Middle frontal gyrus (tissue), 1 donor: ENCODE results near the gene TMEM178A.

ENCODE experiments used
- DNase-seq: peaks from one replicate; pipeline ENCODE4 v3.0.0-alpha.2; 2015; ENCODE audit warnings: low spot score; ENCODE audit errors: extremely low spot score

Gene TMEM178A

DNA sequence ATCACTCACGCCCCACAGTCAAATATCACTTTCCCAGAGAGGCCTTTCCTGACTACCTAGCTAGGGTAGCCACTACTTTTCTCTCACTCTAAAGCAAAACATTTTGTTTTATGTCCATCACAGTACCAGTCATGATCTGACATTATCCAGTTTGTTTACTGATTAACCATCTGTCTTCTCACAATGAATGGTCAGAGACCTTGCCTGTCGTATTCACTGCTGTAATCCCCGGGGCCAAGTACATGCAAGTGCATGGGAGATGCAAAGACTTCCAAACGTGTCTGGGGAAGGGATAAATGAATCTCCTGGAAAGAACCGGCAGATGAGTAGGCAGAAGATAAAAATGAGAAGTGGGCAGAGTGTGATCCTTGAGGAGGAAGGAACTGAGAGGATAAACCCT lies 73.7 kb downstream of the TMEM178A start:
- no peak for DNase-seq

DNA sequence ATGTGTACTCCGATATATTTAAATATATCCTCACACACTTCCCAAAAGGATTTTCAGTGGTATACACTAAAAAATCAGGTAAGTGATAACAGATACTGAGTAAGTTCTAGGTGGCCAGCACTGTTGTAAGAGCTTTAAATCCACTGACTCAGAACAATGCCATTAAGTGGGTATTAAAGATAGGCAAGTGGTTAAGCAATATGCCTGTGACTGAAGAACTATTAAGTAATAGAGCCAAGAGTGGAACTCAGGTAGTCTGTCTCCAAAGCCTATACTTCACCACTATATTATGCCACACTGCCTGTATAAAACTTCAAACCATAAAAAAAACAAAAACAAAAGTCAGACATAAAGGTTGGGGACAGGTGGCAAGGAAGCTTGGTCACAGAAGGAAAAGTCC lies 76.2 kb downstream of the TMEM178A start:
- DNase-seq, result no peak

GRCh38 chr2:39743269-39743776 lies 77.6 kb downstream of the TMEM178A start:
- DNase-seq, result no peak

DNA sequence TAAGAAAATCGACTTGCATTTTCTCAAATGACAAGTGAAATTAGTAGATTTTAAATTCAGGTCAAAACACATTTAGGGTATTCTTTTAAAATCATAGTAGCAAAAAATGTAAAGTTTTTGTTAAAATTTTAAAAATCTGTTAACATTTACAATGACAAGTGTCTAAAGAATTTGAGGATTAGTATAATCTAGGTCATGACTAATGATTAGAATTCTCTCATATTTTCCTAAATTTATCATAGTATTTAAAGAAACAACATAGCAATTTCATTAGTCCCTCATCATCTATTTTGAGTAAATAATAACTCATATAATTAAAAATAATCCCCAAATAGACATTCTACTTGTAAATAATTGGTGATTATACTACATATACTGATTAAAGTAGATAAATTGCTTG lies 89.7 kb downstream of the TMEM178A start:
- no peak for DNase-seq

- DNase-seq, result no peak
Measured at GRCh38 chr2:39757156-39757555, 91.4 kb downstream of the TMEM178A start.

- DNase-seq, result no peak
Measured at GRCh38 chr2:39762448-39762847, 96.7 kb downstream of the TMEM178A start.
